Mucosa of descending colon (tissue), 3 donors: Measurements from ENCODE around the gene KTN1. TPM values are rescaled to one million over a fixed set of nuclear protein-coding genes. Genes with fewer than 3 reads are reported as not detected.

ENCODE experiments used
- ATAC-seq: fragments of 200-7000 bp; cut with Tn5 transposase; one replicate; pipeline ENCODE4 v1.9.1; 2020; ENCODE audit warnings: mild to moderate bottlenecking, moderate library complexity
- DNase-seq, 3 donors: peaks; one replicate each; pipeline ENCODE4 v3.0.0-alpha.2; 2020
- H3K36me3 ChIP-seq: fragments of 200-600 bp; one replicate; pipeline ENCODE4 v1.8.0; 2021; ENCODE audit warnings: low read depth, mild to moderate bottlenecking
- H3K4me1 ChIP-seq: fragments of 200-600 bp; one replicate; pipeline ENCODE4 v1.8.0; 2021; ENCODE audit warnings: low read depth, mild to moderate bottlenecking
- H3K4me3 ChIP-seq: fragments of 200-600 bp; one replicate; pipeline ENCODE4 v1.8.0; 2021; ENCODE audit warnings: mild to moderate bottlenecking
- H3K9me3 ChIP-seq: fragments of 200-600 bp; one replicate; pipeline ENCODE4 v1.8.0; 2021; ENCODE audit warnings: mild to moderate bottlenecking
- intact Hi-C, 2 donors: fragments of 100-400 bp; cut with DNase I in 1 of 2; cut with micrococcal nuclease in 1 of 2; formaldehyde crosslinking; loops; one replicate each; pipeline versions ENCODE4 v1.11.0 to v1.11.1; 2022; cut with DNase I, micrococcal nuclease
- total RNA-seq, 3 donors: library from RNA; stranded (reverse); fragmentation: NEBNext Ultra II Directional in 2 of 3; extraction: Animal tissue kit (Norgen Biotek cat#: 25700) in 2 of 3; gene quantifications; one replicate each; pipeline versions ENCODE4 v1.2.1 to v1.2.4, GENCODE V29; 2021 to 2023
- TF ChIP-seq, protein P1 (sequence below): fragments of 200-600 bp; IDR thresholded peaks from one replicate; pipeline ENCODE4 v1.8.0; 2022; ENCODE audit warnings: antibody characterized with exemption, mild to moderate bottlenecking
- donor health status: DM: no; HTN: no; CAD: no; lungs with moderate emphysema.
- donor health status: DM: no; HTN: no; CAD: no.
- donor health status: DM: no; HTN: yes; CAD: no.

Gene KTN1
- total RNA-seq, 3 donors from 2014 or later = 181 to 299 (median 251) TPM

DNA sequence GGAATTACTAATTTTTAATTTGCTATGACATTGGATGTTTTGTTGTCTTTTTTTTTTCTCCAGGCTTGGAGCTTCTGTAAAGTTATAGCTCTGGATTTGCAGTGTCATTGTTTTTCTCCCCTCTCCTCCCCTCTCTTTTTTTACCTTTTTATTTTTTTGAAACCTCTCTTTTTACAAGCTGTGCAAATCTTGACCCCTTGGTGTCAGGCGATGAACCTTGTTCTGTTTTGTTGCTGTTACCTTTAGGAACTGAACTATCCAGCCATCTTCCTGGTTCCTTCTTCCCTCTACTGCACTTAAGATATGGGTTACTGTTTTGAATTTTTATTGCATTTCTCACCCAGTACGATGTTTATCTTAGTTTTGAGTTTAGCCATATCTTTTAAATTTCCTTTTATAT lies 13.7 kb downstream of the KTN1 start:
- intact Hi-C loops = no loop called here
- peak in 1 of 3 donors; percentile 29 for DNase-seq
- H3K9me3 ChIP-seq = no peaks in the 10 kb centered on the region
- ATAC-seq = peak; percentile 92
- no peaks in the 10 kb centered on the region for H3K36me3 ChIP-seq
- TF ChIP-seq, protein P1, sequence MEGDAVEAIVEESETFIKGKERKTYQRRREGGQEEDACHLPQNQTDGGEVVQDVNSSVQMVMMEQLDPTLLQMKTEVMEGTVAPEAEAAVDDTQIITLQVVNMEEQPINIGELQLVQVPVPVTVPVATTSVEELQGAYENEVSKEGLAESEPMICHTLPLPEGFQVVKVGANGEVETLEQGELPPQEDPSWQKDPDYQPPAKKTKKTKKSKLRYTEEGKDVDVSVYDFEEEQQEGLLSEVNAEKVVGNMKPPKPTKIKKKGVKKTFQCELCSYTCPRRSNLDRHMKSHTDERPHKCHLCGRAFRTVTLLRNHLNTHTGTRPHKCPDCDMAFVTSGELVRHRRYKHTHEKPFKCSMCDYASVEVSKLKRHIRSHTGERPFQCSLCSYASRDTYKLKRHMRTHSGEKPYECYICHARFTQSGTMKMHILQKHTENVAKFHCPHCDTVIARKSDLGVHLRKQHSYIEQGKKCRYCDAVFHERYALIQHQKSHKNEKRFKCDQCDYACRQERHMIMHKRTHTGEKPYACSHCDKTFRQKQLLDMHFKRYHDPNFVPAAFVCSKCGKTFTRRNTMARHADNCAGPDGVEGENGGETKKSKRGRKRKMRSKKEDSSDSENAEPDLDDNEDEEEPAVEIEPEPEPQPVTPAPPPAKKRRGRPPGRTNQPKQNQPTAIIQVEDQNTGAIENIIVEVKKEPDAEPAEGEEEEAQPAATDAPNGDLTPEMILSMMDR = no peak
- H3K4me3 ChIP-seq = no peak overlapping the region
- peaks cover 37% of the 10 kb centered on the region for H3K4me1 ChIP-seq

DNA sequence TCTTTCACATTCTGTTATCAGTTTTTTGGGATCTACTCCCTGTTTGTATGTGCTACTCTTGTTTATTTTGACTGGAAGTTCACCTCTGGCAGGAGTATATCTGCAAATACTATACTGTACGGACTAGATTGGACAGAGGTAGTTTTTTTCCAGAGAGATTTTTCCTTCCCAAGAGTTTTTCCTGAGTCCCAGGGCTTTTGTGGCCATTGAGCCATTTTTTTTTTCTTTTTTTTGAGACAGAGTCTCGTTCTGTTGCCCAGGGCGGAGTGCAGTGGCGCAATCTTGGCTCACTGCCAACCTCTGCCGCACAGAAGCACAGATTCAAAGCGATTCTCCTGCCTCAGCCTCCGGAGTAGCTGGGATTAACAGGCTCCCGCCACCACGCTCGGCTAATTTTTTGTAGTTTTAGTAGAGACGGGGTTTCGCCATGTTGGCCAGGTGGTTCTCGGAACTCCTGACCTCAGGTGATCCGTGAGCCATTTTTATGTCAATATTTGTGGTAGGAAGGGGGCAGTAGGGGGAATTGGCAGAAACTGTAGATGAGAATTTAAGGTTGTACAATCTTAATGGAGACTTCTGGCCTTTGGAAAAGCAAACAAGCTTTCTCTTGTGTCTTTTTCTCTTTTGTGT lies 19.4 kb downstream of the KTN1 start:
- Histone ChIP-seq H3K9me3 (no peaks in the 10 kb centered on the region), H3K4me1 (peaks cover 14% of the 10 kb centered on the region), H3K4me3 (no peak overlapping the region), H3K36me3 (no peaks in the 10 kb centered on the region)
- peak; percentile 79 to 84 (median 82) for DNase-seq
- TF ChIP-seq, protein P1 = no peak
- intact Hi-C loops = no loop called here
- peak; percentile 89 for ATAC-seq

DNA sequence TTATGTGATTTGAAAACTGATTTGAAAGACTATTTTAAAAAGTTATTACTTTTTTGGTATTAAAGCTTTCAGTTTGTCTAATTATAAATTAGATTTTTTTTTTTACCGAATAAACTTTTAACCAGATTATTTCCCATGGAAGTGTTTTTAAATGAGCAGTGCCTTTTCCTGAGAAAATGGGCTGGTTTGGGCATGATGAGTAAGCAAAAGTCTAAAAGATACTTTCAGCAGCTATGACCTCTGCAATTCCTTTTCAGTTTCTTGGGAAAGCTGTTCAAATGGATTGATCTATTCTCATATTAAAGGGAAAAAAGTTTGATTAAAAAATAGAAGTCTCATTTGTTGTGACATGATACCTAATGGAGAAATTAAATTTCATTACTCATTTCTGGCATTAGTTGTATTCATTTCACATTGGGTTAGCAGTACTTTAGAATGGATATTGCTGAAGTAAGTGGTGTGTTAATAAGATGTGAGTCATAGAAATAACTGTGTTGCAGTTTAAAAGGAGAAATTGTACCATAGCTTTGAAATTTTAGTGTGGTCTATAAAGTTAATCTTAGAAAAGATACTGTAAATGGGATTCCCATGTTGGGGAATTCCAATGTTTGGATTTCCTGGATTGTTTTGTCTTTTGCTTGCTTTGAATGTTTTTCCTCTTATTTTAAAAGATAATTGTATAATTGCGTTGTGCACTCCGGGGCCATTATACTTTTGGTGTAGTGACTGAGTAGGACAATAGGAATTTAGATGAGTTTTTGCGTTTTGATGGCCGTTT lies 21.0 kb downstream of the KTN1 start:
- Histone ChIP-seq H3K4me1 (peaks cover 17% of the 10 kb centered on the region), H3K4me3 (no peak overlapping the region), H3K36me3 (no peaks in the 10 kb centered on the region), H3K9me3 (no peaks in the 10 kb centered on the region)
- TF ChIP-seq, protein P1 = no peak
- peak; percentile 30 for ATAC-seq
- intact Hi-C loops = no loop called here
- DNase-seq = no peak

DNA sequence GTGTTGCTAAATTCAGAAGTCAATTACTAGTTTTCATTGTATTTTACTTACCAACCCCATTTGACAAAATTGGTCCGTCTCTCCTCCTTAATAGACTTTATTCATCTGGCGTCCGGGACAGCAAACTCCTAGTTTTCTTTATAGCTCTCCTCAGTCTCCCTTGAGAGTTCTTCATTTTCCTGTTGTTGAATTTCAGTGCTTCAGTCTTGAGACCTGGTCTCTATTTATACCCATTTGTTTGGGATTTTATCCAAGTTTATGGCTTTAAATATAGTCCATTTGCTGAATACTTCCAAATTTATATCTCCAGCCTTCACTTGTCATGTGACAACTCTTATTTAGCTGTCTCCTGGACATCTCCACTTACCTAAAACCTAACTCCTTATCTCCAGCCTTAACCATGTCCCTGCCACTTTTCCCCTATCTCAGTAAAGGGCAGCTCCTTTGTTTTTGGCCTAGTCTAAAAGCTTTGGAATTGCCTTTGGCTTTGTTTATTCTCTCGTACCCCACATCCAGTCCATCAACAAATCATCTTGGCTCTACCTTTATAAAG lies 23.5 kb downstream of the KTN1 start:
- ATAC-seq (no peak), DNase-seq (no peak)
- H3K36me3 ChIP-seq = no peaks in the 10 kb centered on the region
- TF ChIP-seq, protein P1 = no peak
- no peaks in the 10 kb centered on the region for H3K9me3 ChIP-seq
- H3K4me3 ChIP-seq = no peak overlapping the region
- peaks cover 17% of the 10 kb centered on the region for H3K4me1 ChIP-seq
- intact Hi-C loops = no loop called here

DNA sequence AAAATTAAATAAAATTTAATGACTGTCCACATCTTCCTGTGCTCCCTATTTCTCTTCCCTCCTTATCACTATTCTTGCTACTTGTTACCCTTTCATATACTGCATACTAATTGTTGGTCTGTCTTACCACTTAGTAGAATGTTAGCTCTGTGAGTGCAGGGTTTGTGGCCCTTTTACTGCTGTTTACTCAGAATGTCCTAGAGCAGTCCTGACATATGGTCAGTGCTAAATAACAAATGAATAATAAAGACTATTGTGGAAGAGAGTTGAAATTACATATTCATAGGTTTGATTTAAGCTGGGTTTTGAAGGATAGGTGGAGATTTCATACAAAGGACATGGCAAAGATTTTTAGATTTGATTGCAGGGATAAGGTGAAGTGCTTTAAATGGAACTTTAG lies 24.5 kb downstream of the KTN1 start:
- Histone ChIP-seq H3K9me3 (no peaks in the 10 kb centered on the region), H3K4me1 (peaks cover 14% of the 10 kb centered on the region), H3K4me3 (no peak overlapping the region), H3K36me3 (no peaks in the 10 kb centered on the region)
- no peak for DNase-seq
- TF ChIP-seq, protein P1 = no peak
- intact Hi-C loops = no loop called here
- peak; percentile 55 for ATAC-seq
